ENCODE results near the gene FAM3D. TPM values are rescaled to one million over a fixed set of nuclear protein-coding genes. Genes with fewer than 3 reads are reported as not detected.

The FAM3D gene
- total RNA-seq, 1 experiment from 2014 or later, result 0.32 TPM

- no peak for TF ChIP-seq ZNF274 (IDR thresholded peaks at IDR 0.05; ENCODE audit: low read depth, low read length)
- no peak for TF ChIP-seq SIN3A (IDR thresholded peaks at IDR 0.05; ENCODE audit: low read depth)
- TF ChIP-seq CTCF (IDR thresholded peaks at IDR 0.05 in 2 of 3, conservative IDR thresholded peaks at IDR 0.05 in 1 of 3; ENCODE audit: borderline replicate concordance in 1 of 3, insufficient read depth in 1 of 3, low read depth in 2 of 3, low read length in 2 of 3), result no peak
- TF ChIP-seq TCF7L2 (IDR thresholded peaks at IDR 0.05; ENCODE audit: borderline replicate concordance, extremely low read depth, insufficient read depth, insufficient read length), result no peak
- TF ChIP-seq CEBPB (IDR thresholded peaks at IDR 0.05; ENCODE audit: low read depth), result no peak
- no peak for TF ChIP-seq EGR1 (IDR thresholded peaks at IDR 0.05; ENCODE audit: low read depth)
- TF ChIP-seq SP1 (IDR thresholded peaks at IDR 0.05; ENCODE audit: low read depth), result no peak
Observed at GRCh38 chr3:58686847-58687246, 20.3 kb upstream of the FAM3D start (continued).

DNA sequence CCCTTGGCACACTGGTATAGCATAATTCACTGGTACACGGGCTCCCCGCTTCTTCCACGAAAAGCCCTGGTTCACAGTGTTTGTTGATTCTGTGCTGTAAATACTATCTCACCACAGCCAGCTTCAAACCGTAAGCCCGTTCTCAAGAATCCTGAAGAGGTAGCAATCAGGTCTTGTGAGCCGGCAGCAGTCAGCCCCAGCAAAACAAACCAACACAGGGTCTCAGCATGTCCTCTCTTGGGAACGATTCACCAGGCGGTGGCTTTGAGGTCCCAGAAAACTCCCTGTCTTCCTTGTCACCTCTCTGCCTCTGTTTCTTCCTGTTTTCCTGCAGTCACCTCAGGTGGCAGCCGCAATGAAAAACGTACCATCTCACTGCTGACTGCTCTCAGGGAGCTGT is 19.1 kb upstream of the FAM3D start:
- ChIA-PET RAD21 (ENCODE audit: low non-redundant PET in 1 of 2, low total read pairs in 2 of 2, uncharacterized antibody in 2 of 2, unreplicated experiment in 2 of 2) (no interaction called here), POLR2A (no interaction called here), CTCF (no interaction called here)
- Histone ChIP-seq H3K4me1 (ENCODE audit: control insufficient read depth in 1 of 2, insufficient read depth in 2 of 2, low read length in 2 of 2) (peaks cover 0 to 11% of the 10 kb centered on the region in 2 experiments; a peak in 2 of 4 replicates), H3K36me3 (ENCODE audit: control insufficient read depth in 1 of 2, insufficient read depth in 2 of 2, low read length in 2 of 2) (no peaks in the 10 kb centered on the region), H3K4me3 (replicated peaks in 1 of 2; ENCODE audit: low read depth in 1 of 2, low read length in 2 of 2) (no peak overlapping the region), H3K9me3 (ENCODE audit: control insufficient read depth in 1 of 2, insufficient read depth in 1 of 2, low read depth in 1 of 2, low read length in 2 of 2) (peaks cover 0 to 5% of the 10 kb centered on the region in 2 experiments; a peak in 1 of 4 replicates), H3K79me2 (ENCODE audit: insufficient read depth, low read length) (no peaks in the 10 kb centered on the region), H3K9me2 (ENCODE audit: insufficient read depth) (no peaks in the 10 kb centered on the region), H3K27ac (ENCODE audit: low read depth, low read length) (no peak overlapping the region), H4K20me1 (ENCODE audit: insufficient read depth) (no peaks in the 10 kb centered on the region), H2AFZ (ENCODE audit: low read depth, low read length, poor library complexity, severe bottlenecking) (no peak overlapping the region), H3K9ac (ENCODE audit: low read length) (no peak overlapping the region), H3K4me2 (ENCODE audit: low read length) (no peak overlapping the region), H3K27me3 (ENCODE audit: insufficient read depth, low read length) (peaks cover 6% of the 10 kb centered on the region; the same call in 1 of the 2 replicates)
- DNase-seq (ENCODE audit: low read depth, low spot score) (no peak), ATAC-seq (no peak)
- BruUV-seq (replicated peaks), result no TSS peak
- TF ChIP-seq, protein P1, sequence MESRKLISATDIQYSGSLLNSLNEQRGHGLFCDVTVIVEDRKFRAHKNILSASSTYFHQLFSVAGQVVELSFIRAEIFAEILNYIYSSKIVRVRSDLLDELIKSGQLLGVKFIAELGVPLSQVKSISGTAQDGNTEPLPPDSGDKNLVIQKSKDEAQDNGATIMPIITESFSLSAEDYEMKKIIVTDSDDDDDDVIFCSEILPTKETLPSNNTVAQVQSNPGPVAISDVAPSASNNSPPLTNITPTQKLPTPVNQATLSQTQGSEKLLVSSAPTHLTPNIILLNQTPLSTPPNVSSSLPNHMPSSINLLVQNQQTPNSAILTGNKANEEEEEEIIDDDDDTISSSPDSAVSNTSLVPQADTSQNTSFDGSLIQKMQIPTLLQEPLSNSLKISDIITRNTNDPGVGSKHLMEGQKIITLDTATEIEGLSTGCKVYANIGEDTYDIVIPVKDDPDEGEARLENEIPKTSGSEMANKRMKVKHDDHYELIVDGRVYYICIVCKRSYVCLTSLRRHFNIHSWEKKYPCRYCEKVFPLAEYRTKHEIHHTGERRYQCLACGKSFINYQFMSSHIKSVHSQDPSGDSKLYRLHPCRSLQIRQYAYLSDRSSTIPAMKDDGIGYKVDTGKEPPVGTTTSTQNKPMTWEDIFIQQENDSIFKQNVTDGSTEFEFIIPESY (IDR thresholded peaks at IDR 0.05; ENCODE audit: extremely low read depth, insufficient replicate concordance, low read length), result no peak
- intact Hi-C loops (cut with micrococcal nuclease), result no loop called here
